ENCODE measurements around the gene RNF169. TPM values are rescaled to one million over a fixed set of nuclear protein-coding genes. Genes with fewer than 3 reads are reported as not detected.

Gene RNF169
- total and polyA plus RNA-seq, 2 experiments from 2014 or later: 0.78 to 16.5 TPM

DNA sequence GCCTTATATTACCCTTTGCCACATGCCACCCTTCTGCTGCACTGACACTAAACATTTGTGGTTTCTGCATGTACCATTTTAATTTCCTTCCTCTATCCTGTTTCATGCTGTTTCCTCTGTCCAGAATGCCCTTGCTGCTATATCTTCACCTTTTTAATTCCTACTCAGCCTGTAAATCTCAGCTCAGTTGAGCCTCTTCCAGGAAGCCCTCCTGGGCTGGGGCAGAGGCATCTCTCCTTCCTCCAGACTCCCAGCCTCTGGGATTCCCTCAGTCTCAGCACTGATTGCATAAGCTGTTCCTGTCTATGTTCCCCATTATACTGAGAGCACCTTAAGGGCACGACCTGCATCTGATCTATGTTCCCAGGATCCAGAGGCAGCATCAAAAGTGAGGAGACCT is 98.7 kb downstream of the RNF169 start (continued):
- TF ChIP-seq, protein P1, sequence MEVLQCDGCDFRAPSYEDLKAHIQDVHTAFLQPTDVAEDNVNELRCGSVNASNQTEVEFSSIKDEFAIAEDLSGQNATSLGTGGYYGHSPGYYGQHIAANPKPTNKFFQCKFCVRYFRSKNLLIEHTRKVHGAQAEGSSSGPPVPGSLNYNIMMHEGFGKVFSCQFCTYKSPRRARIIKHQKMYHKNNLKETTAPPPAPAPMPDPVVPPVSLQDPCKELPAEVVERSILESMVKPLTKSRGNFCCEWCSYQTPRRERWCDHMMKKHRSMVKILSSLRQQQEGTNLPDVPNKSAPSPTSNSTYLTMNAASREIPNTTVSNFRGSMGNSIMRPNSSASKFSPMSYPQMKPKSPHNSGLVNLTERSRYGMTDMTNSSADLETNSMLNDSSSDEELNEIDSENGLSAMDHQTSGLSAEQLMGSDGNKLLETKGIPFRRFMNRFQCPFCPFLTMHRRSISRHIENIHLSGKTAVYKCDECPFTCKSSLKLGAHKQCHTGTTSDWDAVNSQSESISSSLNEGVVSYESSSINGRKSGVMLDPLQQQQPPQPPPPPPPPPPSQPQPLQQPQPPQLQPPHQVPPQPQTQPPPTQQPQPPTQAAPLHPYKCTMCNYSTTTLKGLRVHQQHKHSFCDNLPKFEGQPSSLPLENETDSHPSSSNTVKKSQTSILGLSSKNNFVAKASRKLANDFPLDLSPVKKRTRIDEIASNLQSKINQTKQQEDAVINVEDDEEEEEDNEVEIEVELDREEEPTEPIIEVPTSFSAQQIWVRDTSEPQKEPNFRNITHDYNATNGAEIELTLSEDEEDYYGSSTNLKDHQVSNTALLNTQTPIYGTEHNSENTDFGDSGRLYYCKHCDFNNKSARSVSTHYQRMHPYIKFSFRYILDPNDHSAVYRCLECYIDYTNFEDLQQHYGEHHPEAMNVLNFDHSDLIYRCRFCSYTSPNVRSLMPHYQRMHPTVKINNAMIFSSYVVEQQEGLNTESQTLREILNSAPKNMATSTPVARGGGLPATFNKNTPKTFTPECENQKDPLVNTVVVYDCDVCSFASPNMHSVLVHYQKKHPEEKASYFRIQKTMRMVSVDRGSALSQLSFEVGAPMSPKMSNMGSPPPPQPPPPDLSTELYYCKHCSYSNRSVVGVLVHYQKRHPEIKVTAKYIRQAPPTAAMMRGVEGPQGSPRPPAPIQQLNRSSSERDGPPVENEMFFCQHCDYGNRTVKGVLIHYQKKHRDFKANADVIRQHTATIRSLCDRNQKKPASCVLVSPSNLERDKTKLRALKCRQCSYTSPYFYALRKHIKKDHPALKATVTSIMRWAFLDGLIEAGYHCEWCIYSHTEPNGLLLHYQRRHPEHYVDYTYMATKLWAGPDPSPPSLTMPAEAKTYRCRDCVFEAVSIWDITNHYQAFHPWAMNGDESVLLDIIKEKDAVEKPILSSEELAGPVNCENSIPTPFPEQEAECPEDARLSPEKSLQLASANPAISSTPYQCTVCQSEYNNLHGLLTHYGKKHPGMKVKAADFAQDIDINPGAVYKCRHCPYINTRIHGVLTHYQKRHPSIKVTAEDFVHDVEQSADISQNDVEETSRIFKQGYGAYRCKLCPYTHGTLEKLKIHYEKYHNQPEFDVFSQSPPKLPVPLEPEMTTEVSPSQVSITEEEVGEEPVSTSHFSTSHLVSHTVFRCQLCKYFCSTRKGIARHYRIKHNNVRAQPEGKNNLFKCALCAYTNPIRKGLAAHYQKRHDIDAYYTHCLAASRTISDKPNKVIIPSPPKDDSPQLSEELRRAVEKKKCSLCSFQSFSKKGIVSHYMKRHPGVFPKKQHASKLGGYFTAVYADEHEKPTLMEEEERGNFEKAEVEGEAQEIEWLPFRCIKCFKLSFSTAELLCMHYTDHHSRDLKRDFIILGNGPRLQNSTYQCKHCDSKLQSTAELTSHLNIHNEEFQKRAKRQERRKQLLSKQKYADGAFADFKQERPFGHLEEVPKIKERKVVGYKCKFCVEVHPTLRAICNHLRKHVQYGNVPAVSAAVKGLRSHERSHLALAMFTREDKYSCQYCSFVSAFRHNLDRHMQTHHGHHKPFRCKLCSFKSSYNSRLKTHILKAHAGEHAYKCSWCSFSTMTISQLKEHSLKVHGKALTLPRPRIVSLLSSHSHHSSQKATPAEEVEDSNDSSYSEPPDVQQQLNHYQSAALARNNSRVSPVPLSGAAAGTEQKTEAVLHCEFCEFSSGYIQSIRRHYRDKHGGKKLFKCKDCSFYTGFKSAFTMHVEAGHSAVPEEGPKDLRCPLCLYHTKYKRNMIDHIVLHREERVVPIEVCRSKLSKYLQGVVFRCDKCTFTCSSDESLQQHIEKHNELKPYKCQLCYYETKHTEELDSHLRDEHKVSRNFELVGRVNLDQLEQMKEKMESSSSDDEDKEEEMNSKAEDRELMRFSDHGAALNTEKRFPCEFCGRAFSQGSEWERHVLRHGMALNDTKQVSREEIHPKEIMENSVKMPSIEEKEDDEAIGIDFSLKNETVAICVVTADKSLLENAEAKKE (CRISPR knock-in tag; IDR thresholded peaks at IDR 0.05): no peak
- TF ChIP-seq ZNF331 (CRISPR knock-in tag; IDR thresholded peaks at IDR 0.05; ENCODE audit: low read depth) (no peak), POLR2AphosphoS5 (IDR thresholded peaks at IDR 0.05; ENCODE audit: low read depth) (no peak), EZH2 (IDR thresholded peaks at IDR 0.05; ENCODE audit: low read depth, unreplicated experiment) (no peak)

DNA sequence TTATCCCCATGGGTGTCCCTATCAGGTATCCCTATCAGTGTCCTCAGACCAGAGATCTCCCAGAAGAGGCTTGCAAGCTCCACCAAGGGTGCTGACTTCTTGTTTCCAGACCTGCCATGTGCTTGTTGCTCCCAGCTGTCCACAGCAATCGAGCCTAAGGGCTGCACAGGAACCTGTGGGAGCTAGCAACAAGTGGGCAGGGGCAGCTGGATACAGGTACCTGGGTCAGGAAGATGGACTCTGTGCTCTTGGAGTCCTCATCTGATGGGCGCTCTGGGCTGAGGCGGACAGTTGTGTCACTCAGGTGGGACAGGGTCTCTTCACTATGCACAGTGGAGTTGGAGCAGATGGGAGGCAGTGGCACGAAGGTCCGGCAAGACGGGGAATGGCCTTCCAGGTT is 99.2 kb downstream of the RNF169 start:
- peak overlapping the region; percentile 33; the same call in 1 of the 2 replicates for H3K27ac Mint-ChIP-seq
- no peaks in the 10 kb centered on the region for H3K36me3 ChIP-seq (ENCODE audit: insufficient read depth)
- TF ChIP-seq, protein P2, sequence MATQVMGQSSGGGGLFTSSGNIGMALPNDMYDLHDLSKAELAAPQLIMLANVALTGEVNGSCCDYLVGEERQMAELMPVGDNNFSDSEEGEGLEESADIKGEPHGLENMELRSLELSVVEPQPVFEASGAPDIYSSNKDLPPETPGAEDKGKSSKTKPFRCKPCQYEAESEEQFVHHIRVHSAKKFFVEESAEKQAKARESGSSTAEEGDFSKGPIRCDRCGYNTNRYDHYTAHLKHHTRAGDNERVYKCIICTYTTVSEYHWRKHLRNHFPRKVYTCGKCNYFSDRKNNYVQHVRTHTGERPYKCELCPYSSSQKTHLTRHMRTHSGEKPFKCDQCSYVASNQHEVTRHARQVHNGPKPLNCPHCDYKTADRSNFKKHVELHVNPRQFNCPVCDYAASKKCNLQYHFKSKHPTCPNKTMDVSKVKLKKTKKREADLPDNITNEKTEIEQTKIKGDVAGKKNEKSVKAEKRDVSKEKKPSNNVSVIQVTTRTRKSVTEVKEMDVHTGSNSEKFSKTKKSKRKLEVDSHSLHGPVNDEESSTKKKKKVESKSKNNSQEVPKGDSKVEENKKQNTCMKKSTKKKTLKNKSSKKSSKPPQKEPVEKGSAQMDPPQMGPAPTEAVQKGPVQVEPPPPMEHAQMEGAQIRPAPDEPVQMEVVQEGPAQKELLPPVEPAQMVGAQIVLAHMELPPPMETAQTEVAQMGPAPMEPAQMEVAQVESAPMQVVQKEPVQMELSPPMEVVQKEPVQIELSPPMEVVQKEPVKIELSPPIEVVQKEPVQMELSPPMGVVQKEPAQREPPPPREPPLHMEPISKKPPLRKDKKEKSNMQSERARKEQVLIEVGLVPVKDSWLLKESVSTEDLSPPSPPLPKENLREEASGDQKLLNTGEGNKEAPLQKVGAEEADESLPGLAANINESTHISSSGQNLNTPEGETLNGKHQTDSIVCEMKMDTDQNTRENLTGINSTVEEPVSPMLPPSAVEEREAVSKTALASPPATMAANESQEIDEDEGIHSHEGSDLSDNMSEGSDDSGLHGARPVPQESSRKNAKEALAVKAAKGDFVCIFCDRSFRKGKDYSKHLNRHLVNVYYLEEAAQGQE (IDR thresholded peaks at IDR 0.05; ENCODE audit: unreplicated experiment): no peak
- TF ChIP-seq, protein P3, sequence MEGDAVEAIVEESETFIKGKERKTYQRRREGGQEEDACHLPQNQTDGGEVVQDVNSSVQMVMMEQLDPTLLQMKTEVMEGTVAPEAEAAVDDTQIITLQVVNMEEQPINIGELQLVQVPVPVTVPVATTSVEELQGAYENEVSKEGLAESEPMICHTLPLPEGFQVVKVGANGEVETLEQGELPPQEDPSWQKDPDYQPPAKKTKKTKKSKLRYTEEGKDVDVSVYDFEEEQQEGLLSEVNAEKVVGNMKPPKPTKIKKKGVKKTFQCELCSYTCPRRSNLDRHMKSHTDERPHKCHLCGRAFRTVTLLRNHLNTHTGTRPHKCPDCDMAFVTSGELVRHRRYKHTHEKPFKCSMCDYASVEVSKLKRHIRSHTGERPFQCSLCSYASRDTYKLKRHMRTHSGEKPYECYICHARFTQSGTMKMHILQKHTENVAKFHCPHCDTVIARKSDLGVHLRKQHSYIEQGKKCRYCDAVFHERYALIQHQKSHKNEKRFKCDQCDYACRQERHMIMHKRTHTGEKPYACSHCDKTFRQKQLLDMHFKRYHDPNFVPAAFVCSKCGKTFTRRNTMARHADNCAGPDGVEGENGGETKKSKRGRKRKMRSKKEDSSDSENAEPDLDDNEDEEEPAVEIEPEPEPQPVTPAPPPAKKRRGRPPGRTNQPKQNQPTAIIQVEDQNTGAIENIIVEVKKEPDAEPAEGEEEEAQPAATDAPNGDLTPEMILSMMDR (conservative IDR thresholded peaks at IDR 0.05; ENCODE audit: low read depth in 2 of 2): no peak

More for the DNA sequence above, 99.2 kb downstream of the RNF169 start:
- H3K9me2 ChIP-seq (ENCODE audit: insufficient read depth): no peaks in the 10 kb centered on the region
- Mint-ChIP-seq H3K27me3 (ENCODE audit: insufficient read depth, low read depth, poor library complexity) (peaks cover 7% of the 10 kb centered on the region), H3K36me3 (ENCODE audit: low read depth) (peaks cover 8% of the 10 kb centered on the region; the same call in 1 of the 3 replicates), H3K4me3 (no peak overlapping the region), H3K9me3 (no peaks in the 10 kb centered on the region), H3K4me1 (peaks cover 14% of the 10 kb centered on the region)
- no peaks in the 10 kb centered on the region for H3K79me2 ChIP-seq (replicated peaks; ENCODE audit: insufficient read depth)
- no peaks in the 10 kb centered on the region for H4K20me1 ChIP-seq (replicated peaks; ENCODE audit: insufficient read depth)
- ATAC-seq: no peak
- peaks cover 18% of the 10 kb centered on the region for H3K4me1 ChIP-seq (ENCODE audit: insufficient read depth)
- H3K4me3 ChIP-seq: no peak overlapping the region
- no peak overlapping the region for H3K4me2 ChIP-seq
- H3K27me3 ChIP-seq (ENCODE audit: insufficient read depth): no peaks in the 10 kb centered on the region
- no peak for DNase-seq (ENCODE audit: low spot score)
- no peak overlapping the region for H2AFZ ChIP-seq
- no peak overlapping the region for H3K27ac ChIP-seq (ENCODE audit: low read depth)
- no peaks in the 10 kb centered on the region for H3F3A ChIP-seq (replicated peaks; ENCODE audit: low read depth)

Data from GM23338 (cell line).